SIG-M5 (cell line): ENCODE measurements around the gene STPG3.

Experiments
- DNase-seq: peaks from one replicate; lab custom pipeline; 2025; lab: John Stamatoyannopoulos, UW

Gene STPG3

DNA sequence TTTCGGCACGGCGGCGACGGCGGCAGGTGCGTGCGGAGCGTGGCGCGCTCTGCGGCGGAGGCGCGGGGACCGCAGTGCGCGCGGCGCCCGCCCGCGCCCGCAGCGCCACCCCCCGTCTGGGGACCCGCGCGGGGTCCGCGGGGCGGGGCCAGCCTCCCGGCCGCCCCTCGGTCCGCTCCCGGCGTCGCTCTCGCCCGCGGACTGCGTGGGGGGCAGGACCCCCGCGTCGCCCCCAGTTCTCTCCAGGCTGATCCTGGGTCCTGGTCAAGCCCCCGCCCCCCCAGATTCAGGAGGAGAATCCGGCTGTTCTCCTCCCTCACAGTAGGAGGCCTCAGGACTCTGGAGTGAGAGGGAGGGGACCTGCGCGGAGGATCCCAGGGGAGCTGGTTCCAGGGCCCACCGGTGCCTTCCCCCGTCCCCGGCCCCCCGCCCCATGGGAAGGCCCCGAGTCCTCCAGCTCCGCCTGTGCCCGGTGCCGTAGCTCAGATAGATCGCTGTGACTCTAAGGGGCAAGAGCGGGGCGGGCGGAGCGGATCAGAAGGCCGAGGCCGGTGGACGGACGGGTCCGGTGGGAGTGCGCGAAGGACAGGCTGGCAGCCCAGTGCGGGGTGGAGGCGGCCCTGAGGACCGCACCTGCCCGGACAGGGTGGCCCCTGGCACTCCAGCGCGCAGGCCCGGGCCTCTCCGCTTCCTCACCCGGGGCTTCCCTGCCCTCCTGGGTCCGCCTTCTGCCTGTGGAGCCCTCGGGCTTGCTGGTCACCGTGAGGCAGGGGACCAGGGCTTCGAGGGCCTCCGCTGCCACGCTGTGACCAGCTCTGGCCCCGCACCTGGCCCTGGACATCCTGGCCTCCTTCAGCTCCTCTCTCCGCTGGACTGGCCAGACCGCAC is 28.7 kb upstream of the STPG3 start, which contains the start of gene RNF208:
TSS of gene RNF208 (minus strand) at position 51 of the 888 bp plus-strand sequence. CDS start 1,028 bp downstream, outside the sequence.
- no peak for DNase-seq

DNA sequence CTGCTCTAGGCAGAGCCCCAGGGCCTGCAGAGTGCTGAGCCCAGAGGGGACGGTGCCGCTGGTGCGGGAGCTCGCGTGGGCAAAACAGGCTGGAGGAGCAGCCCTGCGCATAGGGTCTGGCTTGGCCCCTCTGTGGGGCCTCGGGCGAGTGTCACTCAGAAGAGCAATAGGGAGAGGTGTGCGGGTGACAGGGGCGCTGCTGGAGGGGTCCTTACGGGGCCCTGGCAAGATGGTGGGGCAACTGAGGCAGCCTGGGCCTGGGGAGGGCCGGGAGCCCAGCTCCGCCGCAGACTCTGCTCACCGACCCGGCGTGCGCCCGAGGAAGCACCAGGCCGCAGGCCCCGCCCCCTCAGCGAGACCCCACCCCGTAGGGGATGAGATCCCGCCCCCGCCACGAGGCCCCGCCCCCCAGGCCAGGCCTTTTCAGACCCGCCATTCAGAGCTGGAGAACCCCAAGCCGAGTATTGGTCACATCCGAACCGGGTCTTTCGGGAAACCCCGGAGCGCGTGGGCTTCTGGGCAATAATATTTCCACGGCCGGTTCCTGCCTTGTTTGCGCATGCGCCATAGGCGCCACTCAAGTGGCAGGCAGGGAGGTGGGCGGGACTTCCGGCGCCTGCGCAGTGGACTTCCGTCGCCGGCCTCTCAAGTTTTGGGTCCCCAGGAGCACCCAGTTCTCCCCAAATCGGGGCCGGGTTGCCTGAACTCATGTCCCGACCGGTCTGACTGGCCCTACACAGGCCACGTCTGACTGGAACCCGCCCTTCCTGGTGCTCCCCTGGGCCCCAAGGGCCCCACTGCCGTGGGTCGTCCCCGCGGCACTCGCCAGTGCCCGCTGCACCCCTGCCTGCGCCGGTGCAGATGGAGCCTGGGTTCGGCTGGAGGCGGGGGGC is 27.8 kb upstream of the STPG3 start:
- DNase-seq = peak; percentile 92

DNA sequence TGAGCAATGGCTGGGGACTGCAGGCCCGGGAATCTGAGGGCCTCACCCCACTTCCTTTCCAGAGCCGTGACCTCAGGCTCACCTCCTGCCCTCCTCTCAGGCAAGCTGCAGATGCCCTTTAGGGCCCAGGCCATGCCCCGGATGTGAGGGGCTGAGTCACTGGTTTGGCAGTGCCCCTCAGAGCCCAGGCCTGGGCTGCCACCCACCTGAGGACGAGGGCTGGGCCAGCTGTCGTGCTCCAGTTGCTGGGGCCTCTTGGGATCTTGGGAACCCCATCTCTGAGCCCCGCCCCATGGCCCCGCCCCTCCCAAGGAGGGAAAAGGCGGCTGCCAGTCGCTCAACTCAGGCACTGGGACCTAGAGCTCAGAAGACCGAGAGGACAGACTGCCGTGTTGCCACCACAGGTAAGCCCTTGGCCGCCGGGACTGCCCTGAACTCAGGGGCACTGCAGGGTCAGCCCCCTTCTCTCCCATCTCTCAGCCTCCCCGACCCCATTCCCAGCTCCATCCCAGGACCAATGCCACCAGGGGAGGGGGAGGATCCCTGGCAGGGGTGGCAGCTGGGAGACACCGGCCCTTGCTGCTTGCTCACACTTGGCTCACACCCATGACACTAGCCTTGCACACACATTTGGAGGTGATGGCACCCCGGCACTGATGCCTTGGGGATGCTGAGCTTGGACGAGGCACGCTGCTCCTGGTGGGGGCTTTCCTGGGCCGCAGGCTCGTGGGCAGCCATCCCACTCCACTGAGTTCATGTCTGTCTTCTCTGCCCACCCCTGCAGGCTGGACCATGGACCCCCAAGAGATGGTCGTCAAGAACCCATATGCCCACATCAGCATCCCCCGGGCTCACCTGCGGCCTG is 26.0 kb upstream of the STPG3 start, which contains the start of gene CYSRT1:
TSS of gene CYSRT1 (plus strand) at position 345 of the 865 bp plus-strand sequence. CDS start at position 793, 448 bp downstream.
- no peak for DNase-seq

DNA sequence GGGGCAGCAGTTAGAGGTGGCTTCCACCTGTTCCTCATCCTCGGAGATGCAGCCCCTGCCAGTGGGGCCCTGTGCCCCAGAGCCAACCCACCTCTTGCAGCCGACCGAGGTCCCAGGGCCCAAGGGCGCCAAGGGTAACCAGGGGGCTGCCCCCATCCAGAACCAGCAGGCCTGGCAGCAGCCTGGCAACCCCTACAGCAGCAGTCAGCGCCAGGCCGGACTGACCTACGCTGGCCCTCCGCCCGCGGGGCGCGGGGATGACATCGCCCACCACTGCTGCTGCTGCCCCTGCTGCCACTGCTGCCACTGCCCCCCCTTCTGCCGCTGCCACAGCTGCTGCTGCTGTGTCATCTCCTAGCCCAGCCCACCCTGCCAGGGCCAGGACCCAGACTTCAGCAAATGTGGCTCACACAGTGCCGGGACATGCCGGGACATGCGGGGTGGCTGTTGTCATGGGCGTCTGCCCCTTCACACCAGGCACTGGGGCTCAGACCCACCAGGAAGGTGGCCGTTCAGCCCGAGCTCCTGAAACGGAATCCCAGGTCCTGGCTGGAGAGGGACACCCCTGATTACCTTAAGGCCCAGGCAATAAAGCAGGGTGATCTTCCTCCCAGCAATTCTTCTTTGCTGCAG is 25.3 kb upstream of the STPG3 start:
- DNase-seq = no peak

DNA sequence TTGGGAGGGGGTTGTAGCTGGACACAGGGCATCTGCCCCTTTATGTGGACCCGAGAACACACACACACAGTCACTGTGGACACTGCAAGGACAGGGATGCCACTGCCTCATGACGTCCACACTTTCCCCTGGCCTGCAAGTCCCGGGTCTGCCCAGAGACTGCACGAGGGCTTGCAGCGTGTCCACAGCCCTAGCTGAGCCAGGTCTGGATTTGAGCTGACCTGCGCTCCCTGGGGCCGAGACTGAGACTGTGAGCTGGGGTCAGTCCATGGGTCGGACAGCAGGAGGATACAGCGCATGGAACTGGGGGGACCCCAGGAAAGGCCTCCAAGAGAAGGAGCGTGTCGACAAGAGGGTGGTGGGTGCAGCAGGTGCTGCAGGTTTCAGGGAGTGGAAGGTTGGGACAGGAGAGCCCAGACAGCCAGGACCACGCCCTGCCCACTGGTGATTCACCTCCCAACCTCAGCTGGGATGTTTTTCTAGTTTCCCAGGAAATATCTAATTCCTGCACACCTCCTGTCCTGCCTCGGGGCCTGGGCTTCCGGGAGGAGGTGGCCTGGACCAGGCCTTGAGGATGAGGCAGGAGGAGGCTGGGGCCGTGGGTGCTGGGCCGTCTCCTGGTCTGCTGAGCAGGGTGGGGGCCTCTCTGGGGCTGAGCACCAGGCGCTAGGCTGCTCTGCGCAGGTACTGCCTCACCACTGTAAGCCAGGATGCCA is 24.6 kb upstream of the STPG3 start:
- DNase-seq = no peak

DNA sequence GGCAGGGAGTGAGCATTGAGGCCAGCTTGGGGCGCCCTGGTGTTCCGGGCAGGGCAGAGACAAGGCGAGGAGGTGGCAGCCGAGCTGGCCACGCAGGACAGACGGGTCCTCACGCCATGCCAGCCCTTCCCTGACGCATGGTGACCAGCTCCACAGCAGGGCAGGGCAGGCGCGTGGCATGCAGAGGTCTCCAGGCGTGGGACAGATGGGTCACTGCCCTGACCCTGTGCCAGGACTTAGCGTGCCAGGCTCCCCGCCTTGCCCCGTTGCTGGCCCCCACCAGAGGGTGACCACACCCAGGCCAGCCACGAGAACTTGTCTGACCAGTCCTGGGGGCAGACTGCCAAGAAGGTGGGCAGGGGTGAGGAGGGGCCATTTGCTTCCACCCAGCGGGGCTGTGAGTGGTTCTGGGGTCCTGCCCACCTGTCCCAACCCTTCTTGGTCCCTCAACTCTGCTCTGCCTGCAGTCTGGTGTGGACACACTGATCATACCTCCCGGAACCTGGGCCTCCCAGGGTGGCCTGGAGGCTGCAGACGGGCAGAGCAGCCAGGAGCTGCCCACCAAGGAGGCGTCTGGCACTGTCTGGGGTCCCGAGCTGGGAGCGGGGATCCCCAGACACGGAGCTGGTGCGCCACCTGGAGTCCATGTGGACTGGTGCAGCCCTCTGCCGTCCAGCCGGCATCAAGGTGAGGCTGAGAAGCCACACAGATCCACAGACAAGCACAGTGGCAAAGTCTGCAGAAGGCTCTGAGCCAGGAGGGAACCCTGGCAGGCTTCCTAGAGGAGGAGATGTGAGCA is 23.8 kb upstream of the STPG3 start, which contains the start of gene RNF224:
TSS of gene RNF224 (plus strand) at position 449 of the 799 bp plus-strand sequence. CDS start 834 bp downstream, outside the sequence.
- no peak for DNase-seq

DNA sequence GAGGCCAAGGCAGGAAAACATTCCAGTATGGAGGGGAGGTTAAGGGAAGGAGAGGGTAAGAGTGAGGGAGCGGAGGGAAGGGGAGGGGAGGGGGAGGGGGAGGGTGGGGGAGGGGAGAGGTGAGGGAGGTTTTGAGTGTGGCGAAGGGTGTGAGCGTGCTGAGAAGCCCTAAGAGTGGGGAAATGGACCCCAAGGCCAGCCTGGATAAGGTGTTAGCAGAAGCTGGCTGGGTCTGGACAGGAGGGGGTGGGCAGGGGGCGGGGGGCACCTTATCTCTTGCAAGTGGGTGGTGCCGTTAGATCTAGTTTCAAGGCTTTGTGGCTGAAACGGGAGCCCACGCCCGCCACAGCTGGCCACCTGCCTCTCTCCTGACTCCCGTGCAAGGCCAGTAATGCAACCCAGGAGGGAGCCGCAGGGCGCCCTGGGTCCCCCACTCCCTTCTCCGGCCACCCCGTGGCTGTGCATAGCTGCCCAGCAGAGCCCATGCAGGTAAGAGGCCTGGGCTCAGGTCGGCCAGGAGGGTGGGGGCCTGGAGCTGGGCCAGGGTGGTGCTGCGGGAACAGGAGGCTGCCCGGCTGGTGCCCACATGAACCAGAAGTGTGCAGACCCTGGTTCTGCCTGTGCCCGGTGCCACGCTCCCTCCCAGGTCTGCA is 23.1 kb upstream of the STPG3 start:
- DNase-seq = no peak

DNA sequence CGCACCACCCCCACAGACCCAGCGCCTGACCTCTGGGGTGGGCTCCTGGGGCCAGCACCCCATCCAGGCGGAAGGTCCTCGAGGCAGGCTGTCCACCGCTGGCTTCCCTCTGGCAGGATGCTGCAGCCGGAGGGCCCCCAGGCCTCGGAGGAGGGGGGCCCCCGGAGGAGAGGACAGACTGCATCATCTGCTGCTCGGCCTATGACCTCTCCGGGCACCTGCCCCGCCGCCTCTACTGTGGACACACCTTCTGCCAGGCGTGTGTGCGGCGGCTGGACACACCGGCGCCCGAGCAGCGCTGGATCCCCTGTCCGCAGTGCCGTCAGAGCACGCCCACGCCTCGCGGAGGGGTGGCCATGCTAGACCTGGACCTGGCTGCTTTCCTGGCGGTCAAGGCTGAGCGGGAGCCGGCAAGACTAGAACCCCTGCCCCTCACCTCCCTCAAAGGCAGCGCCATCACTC is 22.5 kb upstream of the STPG3 start:
- no peak for DNase-seq

DNA sequence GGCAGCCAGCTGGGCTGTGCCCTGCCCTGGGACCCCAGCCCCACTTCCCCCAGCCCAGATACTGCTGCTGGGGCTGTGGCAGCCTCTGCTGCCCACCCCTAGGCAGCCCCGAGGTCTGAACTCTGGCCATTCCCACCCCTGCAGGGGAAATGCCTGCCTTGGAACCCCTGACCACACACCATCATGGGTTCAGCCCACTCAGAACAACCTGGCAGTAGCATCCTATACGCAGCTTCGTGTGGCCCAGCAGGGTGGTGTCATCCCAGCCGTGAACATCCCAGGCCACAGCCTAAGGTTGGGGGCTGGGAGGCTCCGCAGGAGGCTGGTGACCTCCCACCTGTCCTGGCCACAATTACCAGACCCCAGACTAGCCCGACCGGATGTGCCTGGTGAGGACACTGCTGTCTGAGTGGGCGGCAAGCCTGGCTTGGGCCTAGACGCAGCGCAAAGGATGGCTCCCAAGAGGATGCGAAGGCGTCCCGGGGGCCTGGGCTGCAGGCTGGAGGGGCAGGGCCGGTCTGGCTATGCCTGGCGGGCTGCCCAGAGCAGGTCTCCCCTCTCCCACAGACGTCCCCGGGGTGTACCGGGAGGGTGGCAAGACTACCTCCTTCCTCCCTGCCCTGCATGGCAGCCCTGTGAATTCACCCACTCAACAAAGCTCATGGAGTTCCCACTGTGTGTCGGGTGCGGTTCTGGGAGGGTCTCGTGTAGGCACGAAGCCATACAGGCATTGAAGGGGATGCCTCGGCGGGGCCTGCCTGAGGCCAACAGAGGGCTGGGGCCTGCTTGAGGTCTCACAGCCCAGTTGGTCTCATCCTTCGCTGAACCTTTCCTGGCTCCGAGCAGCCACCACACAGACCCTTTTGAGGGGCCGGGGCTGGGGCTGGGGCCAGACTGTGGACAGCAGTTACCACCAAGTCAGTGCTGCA is 21.9 kb upstream of the STPG3 start:
- DNase-seq = no peak

DNA sequence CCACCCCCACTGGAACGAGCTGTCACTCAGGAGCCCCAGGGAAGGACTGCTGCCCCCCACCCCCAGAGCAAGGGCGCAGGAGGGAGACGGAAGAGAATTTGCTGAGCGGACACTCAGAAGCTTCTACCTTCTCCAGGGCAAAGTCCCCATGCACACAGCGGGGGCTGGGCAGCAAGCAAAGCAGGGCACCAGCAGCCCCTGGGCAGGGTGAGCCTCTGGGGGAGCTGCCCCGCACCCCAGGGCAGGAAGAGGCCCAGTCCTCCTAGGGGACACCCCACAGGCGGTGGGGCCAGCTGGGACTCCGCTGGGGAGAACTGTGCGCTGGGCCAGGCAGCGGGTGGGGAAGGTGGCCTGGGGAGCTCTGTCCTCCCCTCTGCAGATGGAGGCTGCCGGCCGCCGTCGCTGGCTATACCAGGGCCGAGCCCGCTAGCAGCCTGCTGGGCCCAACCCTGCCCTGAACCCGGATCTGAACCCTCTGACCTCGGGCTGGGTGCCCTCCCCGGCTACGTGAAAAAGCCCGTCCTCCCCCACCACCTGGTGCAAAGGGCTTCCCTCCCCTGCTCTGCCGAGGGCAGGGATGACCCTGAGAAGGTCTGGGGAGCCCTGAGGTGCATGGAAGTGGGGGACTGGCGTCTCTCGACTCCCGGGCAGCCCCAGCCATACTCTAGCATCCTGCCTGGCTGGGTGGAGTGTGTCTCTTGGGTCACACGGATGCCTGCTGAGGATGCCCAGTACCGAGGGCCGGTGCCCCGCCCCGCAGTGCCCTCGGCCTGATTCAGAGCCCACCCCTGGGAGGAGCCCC is 21.0 kb upstream of the STPG3 start:
- no peak for DNase-seq

DNA sequence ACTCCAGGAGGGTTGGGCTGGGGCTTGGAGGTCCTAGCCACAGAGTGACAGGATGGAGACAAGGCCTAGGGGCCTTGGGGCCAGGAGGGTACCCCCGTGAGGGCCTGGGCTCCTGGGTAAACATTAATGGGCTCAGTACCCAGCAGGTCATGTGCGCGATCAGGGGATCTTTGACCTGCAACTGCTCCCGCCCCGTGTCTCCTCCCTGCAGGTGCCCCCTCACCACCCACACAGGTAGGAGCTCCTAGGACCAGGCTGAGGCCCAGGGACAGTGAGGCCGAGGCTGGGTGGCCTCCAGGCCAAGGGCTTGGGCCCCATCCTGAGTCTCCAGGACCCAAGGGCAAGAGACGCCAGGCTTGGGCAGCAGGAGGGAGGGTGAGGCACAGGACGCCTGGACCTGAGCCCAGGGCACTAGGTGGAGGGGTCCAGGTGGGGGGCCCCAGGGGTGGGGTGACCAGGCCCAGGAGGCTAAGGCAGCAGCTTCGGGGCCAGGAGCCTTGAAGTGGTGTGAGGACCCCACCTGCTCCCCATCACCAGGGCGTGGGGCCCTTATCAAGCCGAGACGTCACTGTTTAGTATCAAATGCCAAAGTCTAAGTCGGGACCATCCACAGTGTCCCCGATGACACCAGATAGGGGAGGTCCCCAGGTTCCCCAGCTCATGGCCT is 20.2 kb upstream of the STPG3 start, which contains the start of gene SLC34A3:
TSS of gene SLC34A3 (plus strand) at position 197 of the 667 bp plus-strand sequence. CDS start 802 bp downstream, outside the sequence.
- no peak for DNase-seq

DNA sequence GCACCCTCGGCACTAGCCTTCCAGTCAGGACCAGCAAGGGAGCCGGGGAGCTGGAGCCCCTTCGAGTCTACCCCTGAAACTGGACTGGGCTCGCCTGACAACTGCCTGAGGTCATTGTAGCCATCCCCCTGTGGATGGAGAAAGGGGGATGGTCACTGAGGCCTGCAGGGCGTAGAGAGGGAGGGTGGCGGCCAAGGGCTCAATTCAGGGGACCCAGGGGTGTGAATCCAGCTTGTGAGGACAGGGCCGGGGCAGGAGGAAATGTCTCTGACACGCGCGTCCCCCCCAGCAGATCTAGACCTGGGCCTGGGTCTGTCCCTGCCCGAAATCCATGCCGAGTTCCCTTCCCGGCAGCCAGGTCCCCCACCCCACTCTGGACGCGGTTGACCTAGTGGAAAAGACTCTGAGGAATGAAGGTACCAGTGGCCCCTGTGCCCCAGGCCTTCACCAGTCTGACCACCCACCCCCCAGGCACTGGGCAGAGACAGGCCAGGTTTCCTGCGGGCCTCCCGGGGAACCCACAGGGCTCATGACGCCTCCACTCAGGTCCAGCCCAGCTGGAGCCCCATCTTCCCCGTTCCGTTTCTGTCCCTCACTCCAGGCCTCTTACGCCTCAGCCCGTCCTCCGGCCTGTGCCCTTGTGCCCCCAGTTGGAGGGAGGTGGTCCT is 19.6 kb upstream of the STPG3 start:
- DNase-seq = no peak

DNA sequence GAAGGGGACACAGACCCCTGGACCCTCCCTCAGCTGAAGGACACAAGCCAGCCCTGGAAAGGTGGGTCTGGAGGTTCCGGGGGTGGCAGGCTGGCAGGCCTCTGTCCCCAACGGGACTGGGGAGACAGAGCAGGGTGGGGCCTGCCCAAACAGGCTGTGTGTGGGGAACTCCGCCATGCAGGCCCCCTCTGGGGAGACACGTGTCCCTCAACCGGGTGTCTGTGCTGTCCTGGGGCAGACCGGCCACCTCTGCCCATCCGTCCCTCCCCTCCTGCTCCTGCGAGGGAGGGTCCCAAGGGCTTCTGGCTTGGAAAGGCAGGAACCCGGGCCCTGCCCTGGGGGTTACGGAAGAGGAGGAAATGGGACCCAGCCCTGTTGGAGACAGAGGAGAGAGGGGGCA is 19.0 kb upstream of the STPG3 start:
- DNase-seq = no peak

DNA sequence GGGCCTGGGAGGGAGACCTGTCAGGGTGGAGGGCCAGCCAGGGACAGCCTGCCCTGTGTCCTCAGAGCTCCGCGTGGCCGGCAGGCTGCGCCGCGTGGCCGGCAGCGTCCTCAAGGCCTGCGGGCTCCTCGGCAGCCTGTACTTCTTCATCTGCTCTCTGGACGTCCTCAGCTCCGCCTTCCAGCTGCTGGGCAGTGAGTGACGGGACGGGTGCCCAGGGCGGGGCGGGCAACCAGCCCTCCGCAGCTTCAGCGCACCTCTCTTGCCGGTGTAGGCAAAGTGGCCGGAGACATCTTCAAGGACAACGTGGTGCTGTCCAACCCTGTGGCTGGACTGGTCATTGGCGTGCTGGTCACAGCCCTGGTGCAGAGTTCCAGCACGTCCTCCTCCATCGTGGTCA is 18.6 kb upstream of the STPG3 start:
- DNase-seq = no peak

DNA sequence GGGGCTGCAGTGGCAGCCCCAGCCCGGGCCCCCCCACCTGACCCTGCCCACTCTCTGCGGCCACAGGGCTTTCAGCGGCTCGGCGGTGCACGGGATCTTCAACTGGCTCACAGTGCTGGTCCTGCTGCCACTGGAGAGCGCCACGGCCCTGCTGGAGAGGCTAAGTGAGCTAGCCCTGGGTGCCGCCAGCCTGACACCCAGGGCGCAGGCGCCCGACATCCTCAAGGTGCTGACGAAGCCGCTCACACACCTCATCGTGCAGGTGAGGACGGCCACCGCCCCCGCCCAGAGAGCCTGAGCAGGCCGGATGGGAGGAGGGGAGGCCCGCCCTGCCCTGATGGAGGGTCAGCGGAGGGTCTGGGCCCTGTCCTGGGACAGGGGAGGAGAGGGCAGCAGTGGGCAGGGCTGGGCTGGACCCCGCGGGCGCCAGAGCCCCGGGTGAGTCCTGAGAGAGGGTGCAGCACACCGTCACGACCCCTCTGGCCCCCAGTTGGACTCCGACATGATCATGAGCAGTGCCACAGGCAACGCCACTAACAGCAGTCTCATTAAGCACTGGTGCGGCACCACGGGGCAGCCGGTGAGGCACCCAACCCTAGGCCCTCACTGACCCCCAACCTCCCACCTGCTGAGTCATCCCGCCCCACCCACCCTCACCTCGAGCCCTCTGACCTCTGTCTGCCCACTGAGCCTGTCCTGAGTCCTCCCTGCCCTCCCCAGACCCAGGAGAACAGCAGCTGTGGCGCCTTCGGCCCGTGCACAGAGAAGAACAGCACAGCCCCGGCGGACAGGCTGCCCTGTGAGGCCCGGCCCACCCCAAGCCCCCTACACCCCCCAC is 17.7 kb upstream of the STPG3 start:
- no peak for DNase-seq
